GM12878 (cell line): ENCODE results near the gene CRB2. TPM values are rescaled to one million over a fixed set of nuclear protein-coding genes. Genes with fewer than 3 reads are reported as not detected.

Experiments
- ATAC-seq: fragments of 200-7000 bp; cut with Tn5 transposase; 3 replicates; pipeline ENCODE4 v1.9.1; 2020; ENCODE audit warnings: mild to moderate bottlenecking, moderate library complexity
- BruUV-seq: library from RNA; stranded (reverse); fragments of 400-500 nt; replicated peaks from 2 replicates; lab custom pipeline; 2021; lab: Mats Ljungman, UMichigan
- CTCF ChIA-PET: fragments of 300-600 bp; sonication (Branson Sonifier 250); formaldehyde crosslinking; extraction: SDS; loops from one replicate; lab custom pipeline; 2021; ENCODE audit warnings: inconsistent platforms; lab: Yijun Ruan, JAX
- POLR2A ChIA-PET: fragments of 350-600 bp; formaldehyde crosslinking; extraction: SDS; loops from one replicate; lab custom pipeline; 2021; ENCODE audit warnings: inconsistent platforms; lab: Charles Lee
- RAD21 ChIA-PET: fragments of 300-600 bp; sonication (Branson Sonifier 250); formaldehyde crosslinking; loops from one replicate; lab custom pipeline; 2023; ENCODE audit warnings: antibody characterized with exemption; ENCODE audit not compliant: unreplicated experiment; lab: Charles Lee
- SMC1A ChIA-PET: fragments of 300-600 bp; sonication (Branson Sonifier 250); formaldehyde crosslinking; loops from one replicate; lab custom pipeline; 2023; ENCODE audit not compliant: unreplicated experiment, uncharacterized antibody; lab: Charles Lee
- DNase-seq: peaks from one replicate; pipeline ENCODE4 v3.0.0-alpha.2; 2011; ENCODE audit warnings: low read depth, low spot score
- FAIRE-seq: peaks from 3 replicates; lab custom pipeline; 2011; peaks lifted over from hg19 to GRCh38; lab: Jason Lieb, UNC
- H2AFZ ChIP-seq: 2 replicates; pipeline ENCODE4 v1.6.0; 2011; ENCODE audit warnings: low read depth, low read length, control low read depth; ENCODE audit not compliant: control insufficient read depth
- H3K27ac ChIP-seq: 2 replicates; pipeline ENCODE4 v1.5.1; 2011; ENCODE audit warnings: control low read depth; ENCODE audit not compliant: control insufficient read depth, insufficient read depth
- H3K27me3 ChIP-seq, 2 experiments: replicated peaks in 1 of 2; 2 replicates each; pipeline versions ENCODE4 v1.6.0 to v1.6.1; 2011; ENCODE audit warnings: low read length in 1 of 2; ENCODE audit not compliant: control insufficient read depth in 2 of 2, insufficient read depth in 2 of 2
- H3K36me3 ChIP-seq, 2 experiments: 2 replicates each; pipeline ENCODE4 v1.5.1; 2011; ENCODE audit warnings: low read length in 1 of 2; ENCODE audit not compliant: control insufficient read depth in 2 of 2, insufficient read depth in 2 of 2
- H3K4me1 ChIP-seq: 2 replicates; pipeline ENCODE4 v1.6.1; 2011; ENCODE audit warnings: mild to moderate bottlenecking, low read length, moderate library complexity, mixed read lengths; ENCODE audit not compliant: control insufficient read depth, insufficient read depth
- H3K4me2 ChIP-seq: 2 replicates; pipeline ENCODE4 v1.6.0; 2011; ENCODE audit warnings: control low read depth; ENCODE audit not compliant: control insufficient read depth, insufficient read depth
- H3K4me3 ChIP-seq: fragments of 200-600 bp; sonication (generic); 2 replicates; pipeline ENCODE4 v1.5.1; 2016
- H3K79me2 ChIP-seq: 2 replicates; pipeline ENCODE4 v1.6.0; 2011; ENCODE audit warnings: low read length; ENCODE audit not compliant: control insufficient read depth, insufficient read depth
- H3K9ac ChIP-seq: 2 replicates; pipeline ENCODE4 v1.8.0; 2011; ENCODE audit warnings: low read length, control low read depth, mixed read lengths; ENCODE audit not compliant: control insufficient read depth, insufficient read depth
- H3K9me3 ChIP-seq: replicated peaks from 3 replicates; pipeline ENCODE4 v1.5.1; 2011; ENCODE audit warnings: mild to moderate bottlenecking, low read length; ENCODE audit not compliant: control insufficient read depth, insufficient read depth
- H4K20me1 ChIP-seq: 2 replicates; pipeline ENCODE4 v1.6.0; 2011; ENCODE audit not compliant: control insufficient read depth, insufficient read depth
- ATF2 ChIP-seq: IDR thresholded peaks from 2 replicates; pipeline ENCODE4 v1.6.1; 2012; ENCODE audit warnings: low read length, inconsistent platforms
- EP300 ChIP-seq, 2 experiments: fragments of 150-350 bp in 1 of 2; IDR thresholded peaks; 2 replicates each; pipeline ENCODE4 v1.6.1; 2011 to 2012; ENCODE audit warnings: low read depth in 2 of 2, low read length in 2 of 2, borderline replicate concordance in 1 of 2, improper control_type of control experiment in 1 of 2, inconsistent platforms in 1 of 2; ENCODE audit not compliant: control insufficient read depth in 1 of 2
- ETV6 ChIP-seq, 2 experiments: fragments of 450-650 bp in 1 of 2; IDR thresholded peaks in 1 of 2; conservative IDR thresholded peaks in 1 of 2; 2 replicates each; pipeline ENCODE4 v1.6.1; 2014; ENCODE audit warnings: antibody characterized with exemption in 1 of 2, borderline replicate concordance in 1 of 2, low read depth in 1 of 2, mild to moderate bottlenecking in 1 of 2, moderate library complexity in 1 of 2
- IRF4 ChIP-seq: IDR thresholded peaks from 2 replicates; pipeline ENCODE4 v1.6.1; 2011; ENCODE audit warnings: low read depth, low read length
- MEF2B ChIP-seq: fragments of 450-650 bp; IDR thresholded peaks from 2 replicates; pipeline ENCODE4 v1.6.1; 2018; ENCODE audit warnings: mild to moderate bottlenecking, moderate library complexity; ENCODE audit not compliant: partially characterized antibody, poor library complexity, severe bottlenecking
- NBN ChIP-seq: fragments of 450-650 bp; IDR thresholded peaks from 2 replicates; pipeline ENCODE4 v1.6.1; 2016
- NR2C2 ChIP-seq: IDR thresholded peaks from 2 replicates; pipeline ENCODE4 v1.6.1; 2011; ENCODE audit warnings: borderline replicate concordance, low read depth; ENCODE audit not compliant: control insufficient read depth, insufficient read length
- POLR2AphosphoS2 ChIP-seq: IDR thresholded peaks from 2 replicates; pipeline ENCODE4 v1.6.1; 2011; ENCODE audit warnings: low read depth, mild to moderate bottlenecking, low read length, improper control_type of control experiment, moderate library complexity
- RB1 ChIP-seq: fragments of 450-650 bp; formaldehyde crosslinking; IDR thresholded peaks from 2 replicates; pipeline ENCODE4 v1.6.1; 2017; ENCODE audit warnings: mild to moderate bottlenecking, borderline replicate concordance
- SIX5 ChIP-seq: IDR thresholded peaks from 2 replicates; pipeline ENCODE4 v1.6.1; 2011; ENCODE audit warnings: mild to moderate bottlenecking, low read depth, low read length, moderate library complexity; ENCODE audit not compliant: severe bottlenecking
- SMC3 ChIP-seq: IDR thresholded peaks from 2 replicates; pipeline ENCODE4 v1.6.1; 2011; ENCODE audit warnings: low read length, improper control_type of control experiment, borderline replicate concordance
- STAT1 ChIP-seq: fragments of 450-650 bp; conservative IDR thresholded peaks from 2 replicates; pipeline ENCODE4 v1.6.1; 2014; ENCODE audit warnings: antibody characterized with exemption, mild to moderate bottlenecking
- TAF1 ChIP-seq: IDR thresholded peaks from 2 replicates; pipeline ENCODE4 v1.6.1; 2011; ENCODE audit warnings: mild to moderate bottlenecking, low read depth, low read length, borderline replicate concordance
- TBL1XR1 ChIP-seq: IDR thresholded peaks from 2 replicates; pipeline ENCODE4 v1.6.1; 2012; ENCODE audit warnings: low read depth, low read length, improper control_type of control experiment
- ZNF274 ChIP-seq: IDR thresholded peaks from one replicate; pipeline ENCODE4 v1.8.0; 2011; ENCODE audit not compliant: insufficient read length, insufficient read depth
- whole genome bisulfite sequencing: methylation state at CpG from one replicate; pipeline ENCODE4 v1.1.6; 2016; ENCODE audit warnings: low lambda C conversion rate; ENCODE audit not compliant: insufficient replicate concordance, insufficient coverage; ENCODE audit errors: missing lambda C conversion rate; 5-methylcytosine and 5-hydroxymethylcytosine counted together
- in situ Hi-C: fragments of 300-500 bp; cut with MboI; formaldehyde crosslinking; loops from 9 replicates; pipeline ENCODE4 v1.14.3; 2018; ENCODE audit warnings: mixed read lengths
- intact Hi-C: fragments of 100-400 bp; cut with micrococcal nuclease; formaldehyde crosslinking; loops from one replicate; pipeline ENCODE4 v1.14.2; 2022; ENCODE audit not compliant: unreplicated experiment
- polyA plus RNA-seq, 11 experiments: library from polyadenylated mRNA; depleted of rRNA in 4 of 11; unstranded in 6 of 11; stranded (reverse) in 5 of 11; fragments of >200 nt; fragmentation: Nextera tagmentation in 4 of 11; fragmentation: Illumina TruSeq in 1 of 11; extraction: Ambion mirVana in 4 of 11; extraction: Trizol in 1 of 11; gene quantifications; 1 replicate in 1 of 11; 2 replicates in 10 of 11; pipeline versions ENCODE4 v1.2.1 to v1.2.3, GENCODE V29; 2011 to 2016; ENCODE audit warnings: inconsistent platforms in 2 of 11, missing spikeins in 2 of 11, low read depth in 1 of 11
- total RNA-seq, 4 experiments: library from RNA; depleted of rRNA in 3 of 4; stranded (reverse); fragments of >200 nt in 3 of 4; fragmentation: Illumina TruSeq in 1 of 4; extraction: Trizol in 1 of 4; gene quantifications; 2 replicates each; pipeline versions ENCODE4 v1.2.1 to v1.2.3, GENCODE V29; 2013 to 2021
- TF ChIP-seq, protein P1 (sequence below): fragments of 450-650 bp; IDR thresholded peaks from 2 replicates; pipeline ENCODE4 v1.6.1; 2016; ENCODE audit warnings: mild to moderate bottlenecking
- TF ChIP-seq, protein P2 (sequence below): fragments of 450-650 bp; IDR thresholded peaks from 2 replicates; pipeline ENCODE4 v1.6.1; 2014; ENCODE audit warnings: mild to moderate bottlenecking
- TF ChIP-seq, protein P3 (sequence below): IDR thresholded peaks from 2 replicates; pipeline ENCODE4 v1.6.1; 2012; ENCODE audit warnings: low read depth, low read length, improper control_type of control experiment

Gene CRB2
- total and polyA plus RNA-seq, 10 of the 15 experiments (the other 5 are each of a cell fraction or from before 2014, with no cell fraction given) = 0.01 to 0.80 (median 0.23) TPM; not detected in 3

DNA sequence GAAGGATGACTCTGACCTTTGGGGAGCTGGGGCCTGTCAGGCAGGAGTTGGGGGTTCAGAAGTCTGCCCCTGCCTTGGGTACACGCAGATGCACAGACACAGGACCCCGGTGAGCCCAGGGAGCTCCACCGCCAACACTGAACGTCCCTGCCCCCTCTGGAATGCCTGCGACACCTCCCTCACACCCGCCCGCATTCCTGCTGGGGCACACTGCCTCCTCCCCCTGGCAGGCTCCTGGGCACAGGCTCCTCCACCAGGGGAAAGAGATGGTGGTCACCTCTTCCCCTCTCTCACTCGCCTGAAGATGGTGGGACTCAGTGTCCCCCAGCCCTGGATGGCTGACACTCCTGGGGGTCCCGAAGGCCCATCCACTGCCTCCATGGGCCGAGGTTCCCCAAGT is 12.0 kb downstream of the CRB2 start:
- WGBS = 35% methylated on average over 10 of the region's 10 CpGs
- ChIA-PET POLR2A (no interaction called here), RAD21 (no interaction called here), CTCF (no interaction called here), SMC1A (no interaction called here)
- Histone ChIP-seq H3K27me3 (peaks cover 0 to 5% of the 10 kb centered on the region in 2 experiments; a peak in 2 of 4 replicates), H2AFZ (no peak overlapping the region), H3K27ac (no peak overlapping the region), H3K9me3 (no peaks in the 10 kb centered on the region), H3K4me3 (no peak overlapping the region), H3K36me3 (no peaks in the 10 kb centered on the region), H3K4me2 (no peak overlapping the region), H3K79me2 (no peaks in the 10 kb centered on the region), H3K9ac (no peak overlapping the region), H4K20me1 (no peaks in the 10 kb centered on the region)
- no peak for ATAC-seq
- no peak for DNase-seq
- no TSS peak for BruUV-seq
- intact Hi-C loops (no loop called here), in situ Hi-C loops (no loop called here)
- no peak for FAIRE-seq
- TF ChIP-seq POLR2AphosphoS2 = no peak
- TF ChIP-seq NBN = no peak
- TF ChIP-seq MEF2B = no peak
- TF ChIP-seq RB1 = no peak
- TF ChIP-seq, protein P1, sequence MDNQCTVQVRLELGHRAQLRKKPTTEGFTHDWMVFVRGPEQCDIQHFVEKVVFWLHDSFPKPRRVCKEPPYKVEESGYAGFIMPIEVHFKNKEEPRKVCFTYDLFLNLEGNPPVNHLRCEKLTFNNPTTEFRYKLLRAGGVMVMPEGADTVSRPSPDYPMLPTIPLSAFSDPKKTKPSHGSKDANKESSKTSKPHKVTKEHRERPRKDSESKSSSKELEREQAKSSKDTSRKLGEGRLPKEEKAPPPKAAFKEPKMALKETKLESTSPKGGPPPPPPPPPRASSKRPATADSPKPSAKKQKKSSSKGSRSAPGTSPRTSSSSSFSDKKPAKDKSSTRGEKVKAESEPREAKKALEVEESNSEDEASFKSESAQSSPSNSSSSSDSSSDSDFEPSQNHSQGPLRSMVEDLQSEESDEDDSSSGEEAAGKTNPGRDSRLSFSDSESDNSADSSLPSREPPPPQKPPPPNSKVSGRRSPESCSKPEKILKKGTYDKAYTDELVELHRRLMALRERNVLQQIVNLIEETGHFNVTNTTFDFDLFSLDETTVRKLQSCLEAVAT = no peak
- no peak for TF ChIP-seq TBL1XR1
- no peak for TF ChIP-seq ETV6 (conservative IDR thresholded peaks at IDR 0.05 in 1 of 2, IDR thresholded peaks at IDR 0.05 in 1 of 2; ENCODE audit: borderline replicate concordance in 1 of 2, low read depth in 1 of 2)
- TF ChIP-seq IRF4 = no peak
- no peak for TF ChIP-seq ZNF274
- TF ChIP-seq, protein P2, sequence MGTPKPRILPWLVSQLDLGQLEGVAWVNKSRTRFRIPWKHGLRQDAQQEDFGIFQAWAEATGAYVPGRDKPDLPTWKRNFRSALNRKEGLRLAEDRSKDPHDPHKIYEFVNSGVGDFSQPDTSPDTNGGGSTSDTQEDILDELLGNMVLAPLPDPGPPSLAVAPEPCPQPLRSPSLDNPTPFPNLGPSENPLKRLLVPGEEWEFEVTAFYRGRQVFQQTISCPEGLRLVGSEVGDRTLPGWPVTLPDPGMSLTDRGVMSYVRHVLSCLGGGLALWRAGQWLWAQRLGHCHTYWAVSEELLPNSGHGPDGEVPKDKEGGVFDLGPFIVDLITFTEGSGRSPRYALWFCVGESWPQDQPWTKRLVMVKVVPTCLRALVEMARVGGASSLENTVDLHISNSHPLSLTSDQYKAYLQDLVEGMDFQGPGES = no peak
- no peak for TF ChIP-seq SMC3
- no peak for TF ChIP-seq NR2C2
- no peak for TF ChIP-seq SIX5
- no peak for TF ChIP-seq TAF1
- TF ChIP-seq STAT1 = no peak
- TF ChIP-seq, protein P3, sequence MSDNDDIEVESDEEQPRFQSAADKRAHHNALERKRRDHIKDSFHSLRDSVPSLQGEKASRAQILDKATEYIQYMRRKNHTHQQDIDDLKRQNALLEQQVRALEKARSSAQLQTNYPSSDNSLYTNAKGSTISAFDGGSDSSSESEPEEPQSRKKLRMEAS = no peak
- TF ChIP-seq EP300 (IDR thresholded peaks at IDR 0.05; ENCODE audit: borderline replicate concordance in 1 of 2, control insufficient read depth in 1 of 2, low read depth in 2 of 2, low read length in 2 of 2) = no peak
- TF ChIP-seq ATF2 = no peak
- TF ChIP-seq, all 136 proteins: peak for 0
- H3K4me1 ChIP-seq = no peaks in the 10 kb centered on the region
